Caco-2 (cell line): Measurements from ENCODE around the gene KIF17. TPM values are rescaled to one million over a fixed set of nuclear protein-coding genes. Genes with fewer than 3 reads are reported as not detected.

Source experiments
- BruUV-seq: library from RNA; stranded (reverse); fragments of 400-500 nt; replicated peaks from 2 replicates; lab custom pipeline; 2021; lab: Mats Ljungman, UMichigan
- CTCF ChIA-PET: fragments of 300-600 bp; sonication (Branson Sonifier 250); formaldehyde crosslinking; loops from one replicate; lab custom pipeline; 2022; ENCODE audit warnings: antibody characterized with exemption; lab: Charles Lee
- POLR2A ChIA-PET: fragments of 300-600 bp; sonication (Branson Sonifier 250); formaldehyde crosslinking; loops from one replicate; lab custom pipeline; 2022; ENCODE audit warnings: antibody characterized with exemption; lab: Charles Lee
- DNase-seq, 2 experiments: peaks; one replicate each; pipeline versions ENCODE4 v3.0.0 to v3.0.0-alpha.2; 2020 to 2022
- H3K27me3 ChIP-seq: replicated peaks from 2 replicates; pipeline ENCODE4 v1.6.0; 2011; ENCODE audit warnings: low read length; ENCODE audit not compliant: control insufficient read depth, insufficient read depth
- H3K36me3 ChIP-seq: 2 replicates; pipeline ENCODE4 v1.5.1; 2011; ENCODE audit warnings: low read length; ENCODE audit not compliant: control insufficient read depth, insufficient read depth
- H3K4me1 ChIP-seq: fragments of 250-450 bp; sonication (Bioruptor Pico); 2 replicates; pipeline ENCODE4 v1.5.1; 2020; ENCODE audit warnings: mild to moderate bottlenecking
- H3K4me3 ChIP-seq: 2 replicates; pipeline ENCODE4 v1.5.1; 2011; ENCODE audit warnings: low read depth, mild to moderate bottlenecking, control low read depth, low read length
- H3K9me3 ChIP-seq: fragments of 250-450 bp; sonication (Bioruptor Pico); 2 replicates; pipeline ENCODE4 v1.5.1; 2020; ENCODE audit warnings: mild to moderate bottlenecking, moderate library complexity
- H3K27ac Mint-ChIP-seq: one replicate; pipeline ENCODE4 v1.8.0; 2022; ENCODE audit warnings: mixed read lengths; ENCODE audit not compliant: unreplicated experiment
- H3K27me3 Mint-ChIP-seq: one replicate; pipeline ENCODE4 v1.8.0; 2022; ENCODE audit warnings: mixed read lengths; ENCODE audit not compliant: insufficient read depth, unreplicated experiment
- H3K36me3 Mint-ChIP-seq: one replicate; pipeline ENCODE4 v1.8.0; 2022; ENCODE audit warnings: mild to moderate bottlenecking, mixed read lengths; ENCODE audit not compliant: insufficient read depth, unreplicated experiment
- H3K4me1 Mint-ChIP-seq: one replicate; pipeline ENCODE4 v1.8.0; 2022; ENCODE audit warnings: low read depth, mixed read lengths; ENCODE audit not compliant: unreplicated experiment
- H3K4me3 Mint-ChIP-seq: one replicate; pipeline ENCODE4 v1.8.0; 2022; ENCODE audit warnings: mild to moderate bottlenecking, moderate library complexity, mixed read lengths; ENCODE audit not compliant: unreplicated experiment
- H3K9me3 Mint-ChIP-seq: one replicate; pipeline ENCODE4 v1.8.0; 2022; ENCODE audit warnings: mixed read lengths; ENCODE audit not compliant: unreplicated experiment
- intact Hi-C: fragments of 100-400 bp; cut with micrococcal nuclease; formaldehyde crosslinking; loops from one replicate; pipeline ENCODE4 v1.10.0; 2022; ENCODE audit not compliant: unreplicated experiment
- total RNA-seq: library from RNA; stranded (reverse); gene quantifications from 2 replicates; pipeline ENCODE4 v1.2.3, GENCODE V29; 2022
- TF ChIP-seq, protein P1 (sequence below), 2 experiments: fragments of 200-600 bp in 1 of 2; IDR thresholded peaks; 1 replicate in 1 of 2; 2 replicates in 1 of 2; pipeline versions ENCODE4 v1.5.1 to v1.8.0; 2011 to 2022; ENCODE audit warnings: antibody characterized with exemption in 1 of 2, control low read depth in 1 of 2, inconsistent platforms in 1 of 2, low read depth in 1 of 2, low read length in 1 of 2, mild to moderate bottlenecking in 1 of 2, moderate library complexity in 1 of 2; ENCODE audit not compliant: insufficient read depth in 1 of 2, severe bottlenecking in 1 of 2, unreplicated experiment in 1 of 2

The KIF17 gene
- total RNA-seq, 1 experiment from 2014 or later: 1.5 TPM

DNA sequence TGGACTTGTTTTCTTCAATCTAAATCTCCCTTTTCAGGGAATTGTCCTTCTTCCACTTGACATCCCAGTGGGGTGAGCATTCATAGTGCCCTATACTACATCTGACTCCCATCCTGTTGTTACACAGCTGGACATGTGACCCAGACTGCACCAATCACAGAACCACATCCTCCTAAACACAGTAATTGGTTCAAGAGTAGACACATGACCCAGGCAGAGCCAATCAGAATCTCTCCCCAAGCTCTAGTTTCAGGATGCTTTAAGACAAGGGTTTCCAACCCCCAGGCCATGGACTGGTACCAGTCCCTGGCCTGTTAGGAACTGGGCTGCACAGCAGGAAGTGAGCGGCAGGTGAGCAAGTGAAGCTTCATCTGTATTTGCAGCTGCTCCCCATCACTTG lies 51.0 kb downstream of the KIF17 start:
- no peaks in the 10 kb centered on the region for H3K4me1 ChIP-seq
- no peaks in the 10 kb centered on the region for H3K27me3 ChIP-seq
- ChIA-PET POLR2A (no interaction called here), CTCF (no interaction called here)
- no peaks in the 10 kb centered on the region for H3K9me3 ChIP-seq
- H3K36me3 Mint-ChIP-seq: no peaks in the 10 kb centered on the region
- no peaks in the 10 kb centered on the region for H3K9me3 Mint-ChIP-seq
- TF ChIP-seq, protein P1, sequence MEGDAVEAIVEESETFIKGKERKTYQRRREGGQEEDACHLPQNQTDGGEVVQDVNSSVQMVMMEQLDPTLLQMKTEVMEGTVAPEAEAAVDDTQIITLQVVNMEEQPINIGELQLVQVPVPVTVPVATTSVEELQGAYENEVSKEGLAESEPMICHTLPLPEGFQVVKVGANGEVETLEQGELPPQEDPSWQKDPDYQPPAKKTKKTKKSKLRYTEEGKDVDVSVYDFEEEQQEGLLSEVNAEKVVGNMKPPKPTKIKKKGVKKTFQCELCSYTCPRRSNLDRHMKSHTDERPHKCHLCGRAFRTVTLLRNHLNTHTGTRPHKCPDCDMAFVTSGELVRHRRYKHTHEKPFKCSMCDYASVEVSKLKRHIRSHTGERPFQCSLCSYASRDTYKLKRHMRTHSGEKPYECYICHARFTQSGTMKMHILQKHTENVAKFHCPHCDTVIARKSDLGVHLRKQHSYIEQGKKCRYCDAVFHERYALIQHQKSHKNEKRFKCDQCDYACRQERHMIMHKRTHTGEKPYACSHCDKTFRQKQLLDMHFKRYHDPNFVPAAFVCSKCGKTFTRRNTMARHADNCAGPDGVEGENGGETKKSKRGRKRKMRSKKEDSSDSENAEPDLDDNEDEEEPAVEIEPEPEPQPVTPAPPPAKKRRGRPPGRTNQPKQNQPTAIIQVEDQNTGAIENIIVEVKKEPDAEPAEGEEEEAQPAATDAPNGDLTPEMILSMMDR (IDR thresholded peaks at IDR 0.05; ENCODE audit: insufficient read depth in 1 of 2, low read depth in 1 of 2, low read length in 1 of 2, severe bottlenecking in 1 of 2, unreplicated experiment in 1 of 2): no peak
- no TSS peak for BruUV-seq
- H3K4me1 Mint-ChIP-seq: peaks cover 7% of the 10 kb centered on the region
- H3K36me3 ChIP-seq: no peaks in the 10 kb centered on the region
- H3K27ac Mint-ChIP-seq: no peak overlapping the region
- H3K27me3 Mint-ChIP-seq: no peaks in the 10 kb centered on the region
- intact Hi-C loops: no loop called here
- H3K4me3 Mint-ChIP-seq: no peak overlapping the region
- DNase-seq: no peak
- H3K4me3 ChIP-seq: no peak overlapping the region

DNA sequence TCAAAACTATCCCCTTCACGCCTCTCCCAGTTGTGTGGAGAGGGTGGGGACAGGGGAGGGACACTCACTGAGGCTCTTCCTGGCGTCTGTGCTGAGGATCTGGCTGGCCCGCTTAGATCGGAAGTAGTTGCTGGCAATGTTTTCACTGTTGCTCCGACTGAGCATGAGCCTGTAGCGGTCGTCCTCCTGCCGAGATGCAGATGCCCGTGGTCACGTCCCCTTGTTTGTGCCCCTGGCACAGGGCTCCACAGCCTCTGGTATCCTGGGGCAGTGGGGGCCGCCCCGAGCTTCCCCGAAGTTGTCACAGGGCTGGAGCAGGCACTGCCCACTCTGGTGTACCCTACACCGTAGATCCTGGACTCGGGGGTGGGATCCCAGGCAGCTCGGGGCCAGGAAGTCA lies 51.7 kb downstream of the KIF17 start:
- POLR2A ChIA-PET: no interaction called here
- BruUV-seq: no TSS peak
- H3K9me3 Mint-ChIP-seq: no peaks in the 10 kb centered on the region

DNA sequence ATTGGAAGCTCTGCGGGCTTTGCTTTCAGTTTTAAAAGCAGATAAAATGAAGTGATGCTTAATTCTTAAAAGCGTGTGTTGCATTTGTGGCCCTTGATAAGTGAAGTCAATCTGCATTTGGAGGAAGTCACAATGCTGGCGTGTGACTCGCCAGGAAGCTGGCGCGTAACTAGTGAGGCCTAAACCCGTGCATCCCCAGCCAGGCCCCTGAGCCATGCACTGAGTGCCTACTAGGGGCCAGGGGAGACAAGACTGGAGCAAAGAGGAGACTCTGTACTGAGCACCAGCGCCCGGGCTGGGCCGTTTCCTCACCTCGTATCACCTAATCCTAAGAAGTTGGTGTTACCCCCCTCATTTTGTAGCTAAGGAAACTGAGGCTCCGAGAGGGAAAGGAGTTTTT lies 52.1 kb downstream of the KIF17 start:
- no peaks in the 10 kb centered on the region for H3K9me3 ChIP-seq
- H3K36me3 ChIP-seq: no peaks in the 10 kb centered on the region
- H3K27me3 ChIP-seq: no peaks in the 10 kb centered on the region
- no peak overlapping the region for H3K27ac Mint-ChIP-seq
- no peak for DNase-seq
- TF ChIP-seq, protein P1 (IDR thresholded peaks at IDR 0.05; ENCODE audit: insufficient read depth in 1 of 2, low read depth in 1 of 2, low read length in 1 of 2, severe bottlenecking in 1 of 2, unreplicated experiment in 1 of 2): no peak
- POLR2A ChIA-PET: no interaction called here
- intact Hi-C loops: no loop called here
- CTCF ChIA-PET: no interaction called here
- peaks cover 7% of the 10 kb centered on the region for H3K4me1 Mint-ChIP-seq
- H3K4me1 ChIP-seq: no peaks in the 10 kb centered on the region
- no peaks in the 10 kb centered on the region for H3K27me3 Mint-ChIP-seq
- no TSS peak for BruUV-seq
- H3K4me3 Mint-ChIP-seq: no peak overlapping the region
- H3K36me3 Mint-ChIP-seq: peaks cover 8% of the 10 kb centered on the region
- H3K4me3 ChIP-seq: no peak overlapping the region
- H3K9me3 Mint-ChIP-seq: no peaks in the 10 kb centered on the region

More for the DNA sequence above, 51.7 kb downstream of the KIF17 start:
- no peaks in the 10 kb centered on the region for H3K4me1 ChIP-seq
- TF ChIP-seq, protein P1 (IDR thresholded peaks at IDR 0.05; ENCODE audit: insufficient read depth in 1 of 2, low read depth in 1 of 2, low read length in 1 of 2, severe bottlenecking in 1 of 2, unreplicated experiment in 1 of 2): no peak
- no peak overlapping the region for H3K4me3 ChIP-seq
- intact Hi-C loops: no loop called here
- no peaks in the 10 kb centered on the region for H3K36me3 ChIP-seq
- Mint-ChIP-seq H3K27ac (no peak overlapping the region), H3K27me3 (no peaks in the 10 kb centered on the region), H3K4me1 (peaks cover 7% of the 10 kb centered on the region), H3K36me3 (peaks cover 4% of the 10 kb centered on the region), H3K4me3 (no peak overlapping the region)
- DNase-seq: no peak
- CTCF ChIA-PET: no interaction called here
- H3K9me3 ChIP-seq: no peaks in the 10 kb centered on the region
- H3K27me3 ChIP-seq: no peaks in the 10 kb centered on the region
